GM03348 (cell line): ENCODE measurements around the gene KRTAP10-1.

Experiments used
- DNase-seq: peaks from one replicate; pipeline ENCODE4 v3.0.0; 2012; ENCODE audit warnings: low spot score

Gene KRTAP10-1

DNA sequence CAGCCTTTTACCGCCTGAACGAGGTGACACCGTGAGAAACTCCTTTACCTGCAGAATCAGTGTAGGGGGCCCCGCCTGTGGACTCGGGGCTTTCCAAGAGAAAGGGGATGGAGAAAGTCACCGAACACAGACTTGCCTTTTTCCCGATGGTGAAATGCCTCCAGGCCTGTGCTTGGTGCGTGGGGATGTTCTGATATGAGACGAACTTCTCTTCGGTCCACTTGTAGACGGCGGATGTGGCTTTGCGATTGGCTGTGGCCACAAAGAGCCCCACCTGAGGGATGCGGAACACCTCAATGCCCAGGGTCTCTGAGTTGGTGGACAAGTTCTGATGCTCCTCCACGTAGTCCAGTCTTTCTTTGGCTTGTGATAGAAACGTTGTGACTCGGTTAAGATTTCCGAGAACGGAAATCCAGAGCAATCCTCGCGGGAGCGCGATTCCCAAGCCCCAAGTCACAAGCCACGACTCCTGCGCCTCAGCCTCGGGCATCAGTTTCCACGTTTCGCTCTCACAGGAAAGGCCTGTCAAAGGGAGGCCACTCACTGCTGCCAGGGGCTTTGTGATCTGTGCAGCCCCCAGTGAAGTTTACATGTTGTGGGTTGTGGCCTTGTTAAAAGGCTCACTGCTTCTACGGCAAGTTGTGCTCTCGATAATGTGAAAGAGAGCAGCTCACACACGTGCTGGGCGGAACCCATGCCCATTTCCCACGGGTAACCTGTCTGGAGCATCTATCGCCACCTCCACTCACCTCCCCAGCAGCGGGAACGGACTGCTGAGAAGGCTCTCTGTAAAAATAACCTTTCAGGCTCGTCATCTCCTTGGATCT, 12.6 kb downstream of the KRTAP10-1 start:
- no peak for DNase-seq

DNA sequence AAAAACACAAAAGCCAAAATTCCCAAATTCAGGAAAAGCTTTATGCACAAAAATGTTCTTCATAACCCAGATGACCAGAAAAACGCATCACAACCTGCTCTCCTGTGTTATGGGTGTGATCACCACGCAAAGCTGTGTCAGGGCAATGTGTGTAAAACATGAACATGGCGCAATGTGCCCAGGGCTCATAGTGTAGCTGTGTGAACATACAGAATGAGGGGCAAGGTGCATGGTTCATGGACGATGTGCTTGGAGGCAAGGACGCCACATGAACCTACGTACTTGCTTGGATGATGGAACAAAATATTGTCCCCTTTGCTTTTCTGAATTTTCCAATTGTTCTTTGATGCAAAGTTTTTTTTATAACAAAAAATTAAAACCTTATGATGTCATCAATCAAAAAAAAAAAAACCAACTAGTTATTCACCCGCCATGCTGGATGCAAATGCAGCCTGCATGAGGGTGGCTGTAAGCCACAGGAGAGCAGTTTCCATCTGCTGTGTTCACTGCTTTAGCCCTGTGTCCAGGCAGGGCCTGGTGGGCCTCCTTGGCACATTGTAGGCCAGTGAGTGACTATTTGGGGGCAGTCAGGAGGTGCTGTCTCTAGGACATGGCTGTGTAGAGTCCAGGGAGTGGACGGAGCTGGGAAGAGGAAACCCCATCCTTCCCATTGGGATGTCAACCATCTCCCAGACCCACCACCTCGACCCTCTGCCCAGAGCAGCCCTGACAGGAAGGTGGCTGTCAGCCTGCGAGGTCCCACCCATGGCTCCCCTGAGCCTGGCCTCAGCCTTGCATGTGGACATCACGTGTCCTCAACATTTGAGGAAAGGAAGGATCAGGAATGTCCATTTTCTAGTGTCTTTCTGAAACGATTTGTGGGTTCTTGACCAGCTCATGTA, 13.6 kb downstream of the KRTAP10-1 start:
- DNase-seq, result no peak

DNA sequence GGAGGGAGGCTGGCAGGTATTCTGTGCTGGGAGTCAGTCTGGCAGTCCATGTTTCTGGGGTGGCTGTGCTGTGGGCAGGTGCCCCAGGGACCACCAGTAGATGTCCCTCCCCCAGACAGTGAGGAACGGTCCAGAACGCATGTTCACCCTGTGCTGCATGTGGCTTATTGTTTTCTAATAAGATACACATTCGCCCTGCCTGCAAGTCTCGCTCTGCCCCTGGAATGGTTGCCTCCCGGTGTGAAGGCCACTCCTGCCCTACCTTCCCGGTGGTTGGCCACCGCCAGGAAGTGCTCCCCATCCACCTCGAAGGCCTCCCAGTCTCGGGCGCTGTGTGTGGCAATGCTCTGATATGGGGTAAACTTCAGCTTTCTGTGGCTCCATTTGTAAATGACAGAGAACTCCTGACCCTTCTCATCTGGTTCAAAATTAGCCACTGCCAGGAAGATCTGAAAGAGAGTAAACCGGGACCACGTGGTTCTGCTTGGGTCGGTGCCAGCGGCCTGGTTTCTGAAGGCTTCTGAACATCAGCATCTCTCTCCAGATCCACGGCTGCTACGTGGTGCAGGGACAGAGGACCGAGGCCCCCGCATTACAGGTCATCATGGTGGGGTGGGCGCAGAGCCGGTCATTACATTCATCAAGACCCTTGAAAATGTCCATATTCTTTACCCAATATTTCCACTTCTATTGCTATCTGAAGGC, 14.5 kb downstream of the KRTAP10-1 start:
- DNase-seq, result no peak

DNA sequence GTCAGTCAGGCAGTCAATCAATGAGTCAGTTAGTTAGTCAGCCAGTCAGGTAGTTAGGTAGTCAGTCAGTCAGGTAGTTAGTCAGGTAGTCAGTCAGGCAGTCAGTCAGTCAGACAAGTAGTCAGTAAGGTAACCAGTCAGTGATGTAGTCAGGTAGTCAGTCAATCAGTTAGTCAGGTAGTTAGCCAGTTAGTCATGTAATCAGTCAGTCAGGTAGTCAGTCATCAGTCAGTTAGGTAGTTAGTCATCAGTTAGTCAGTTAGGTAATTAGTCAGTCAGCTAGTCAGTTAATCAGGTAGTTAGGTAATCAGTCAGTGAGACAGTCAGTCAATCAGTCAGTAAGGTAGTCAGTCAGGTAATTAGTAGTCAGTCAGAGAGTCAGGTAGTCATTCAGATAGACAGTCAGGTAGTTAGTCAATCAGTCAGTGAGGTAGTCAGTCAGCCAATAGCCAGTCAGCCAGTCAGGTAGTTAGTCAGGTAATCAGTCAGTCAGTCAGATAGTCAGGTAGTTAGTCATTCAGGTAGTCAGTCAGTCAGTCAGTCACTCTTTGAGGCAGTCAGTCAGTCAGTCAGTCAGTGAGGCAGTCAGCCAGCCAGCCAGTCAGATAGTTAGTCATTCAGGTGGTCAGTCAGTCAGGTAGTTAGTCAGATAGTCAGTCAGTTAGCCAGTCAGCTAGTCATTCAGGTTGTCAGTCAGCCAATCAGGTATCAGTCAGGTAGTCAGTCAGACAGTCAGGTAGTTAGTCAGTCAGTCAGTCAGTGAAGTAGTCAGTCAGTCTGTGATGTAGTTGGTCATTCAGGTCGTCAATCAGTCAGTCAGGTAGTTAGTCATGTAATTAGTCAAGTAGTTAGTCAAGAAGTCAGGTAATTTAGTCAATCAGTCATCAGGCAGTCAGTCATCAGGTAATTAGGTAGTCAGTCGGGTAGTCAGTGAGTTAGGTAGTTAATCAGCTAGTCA, 15.3 kb downstream of the KRTAP10-1 start:
- no peak for DNase-seq

DNA sequence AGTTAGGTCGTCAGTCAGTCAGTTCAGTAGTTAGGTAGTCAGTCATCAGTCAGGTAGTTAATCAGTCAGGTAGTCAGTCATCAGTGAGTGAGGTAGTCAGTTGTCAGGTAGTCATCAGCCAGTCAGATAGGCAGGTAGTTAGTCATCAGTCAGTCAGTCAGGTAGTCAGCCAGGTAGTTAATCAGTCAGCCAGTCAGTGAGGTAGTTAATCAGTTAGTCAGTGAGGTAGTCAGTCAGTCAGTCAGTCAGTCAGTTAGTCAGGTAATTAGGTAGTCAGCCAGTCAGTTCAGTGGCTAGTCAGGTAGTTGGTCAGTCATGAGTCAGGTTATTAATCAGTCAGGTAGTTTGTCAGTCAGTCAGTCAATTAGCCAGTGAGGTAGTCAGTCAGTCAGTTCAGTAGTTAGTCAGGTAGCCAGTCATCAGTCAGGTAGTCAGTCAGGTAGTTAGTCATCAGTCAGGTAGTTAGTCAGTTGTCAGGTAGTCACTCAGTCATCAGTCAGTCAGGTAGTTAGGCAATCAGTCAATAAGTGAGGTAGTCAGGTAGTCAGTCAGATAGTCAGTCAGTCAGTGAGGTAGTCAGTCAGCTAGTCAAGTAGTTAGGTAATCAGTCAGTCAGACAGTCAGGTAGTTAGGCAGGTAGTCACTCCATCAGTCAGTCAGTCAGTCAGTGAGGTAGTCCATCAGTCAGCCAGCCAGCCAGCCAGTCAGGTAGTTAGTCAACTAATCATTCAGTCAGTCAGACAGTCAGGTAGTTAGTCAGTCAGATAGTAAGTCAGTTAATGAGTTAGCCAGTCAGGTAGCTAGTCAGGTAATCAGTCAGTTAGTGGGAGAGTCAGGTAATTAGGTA, 16.2 kb downstream of the KRTAP10-1 start:
- DNase-seq, result no peak

DNA sequence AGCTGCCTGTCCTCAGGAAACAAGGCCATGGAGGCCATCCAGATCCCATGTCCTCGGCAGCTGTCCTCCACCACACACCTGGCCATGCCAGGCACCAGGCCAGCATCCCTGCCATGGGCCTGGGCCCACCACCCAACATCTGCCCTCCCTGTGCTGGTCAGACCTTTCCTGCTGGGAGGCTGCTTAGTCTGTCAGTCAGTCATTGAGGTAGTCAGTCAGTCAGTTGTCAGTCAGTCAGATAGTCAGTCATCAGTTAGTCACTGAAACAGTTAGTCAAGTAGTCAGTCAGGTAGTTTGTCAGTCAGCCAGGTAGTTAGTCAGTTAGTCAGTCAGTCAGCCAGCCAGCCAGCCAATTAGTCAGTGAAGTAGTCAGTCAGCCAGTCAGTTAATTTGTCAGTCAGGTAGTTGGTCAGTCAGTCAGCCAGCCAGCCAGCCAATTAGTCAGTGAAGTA, 17.2 kb downstream of the KRTAP10-1 start:
- DNase-seq, result no peak

DNA sequence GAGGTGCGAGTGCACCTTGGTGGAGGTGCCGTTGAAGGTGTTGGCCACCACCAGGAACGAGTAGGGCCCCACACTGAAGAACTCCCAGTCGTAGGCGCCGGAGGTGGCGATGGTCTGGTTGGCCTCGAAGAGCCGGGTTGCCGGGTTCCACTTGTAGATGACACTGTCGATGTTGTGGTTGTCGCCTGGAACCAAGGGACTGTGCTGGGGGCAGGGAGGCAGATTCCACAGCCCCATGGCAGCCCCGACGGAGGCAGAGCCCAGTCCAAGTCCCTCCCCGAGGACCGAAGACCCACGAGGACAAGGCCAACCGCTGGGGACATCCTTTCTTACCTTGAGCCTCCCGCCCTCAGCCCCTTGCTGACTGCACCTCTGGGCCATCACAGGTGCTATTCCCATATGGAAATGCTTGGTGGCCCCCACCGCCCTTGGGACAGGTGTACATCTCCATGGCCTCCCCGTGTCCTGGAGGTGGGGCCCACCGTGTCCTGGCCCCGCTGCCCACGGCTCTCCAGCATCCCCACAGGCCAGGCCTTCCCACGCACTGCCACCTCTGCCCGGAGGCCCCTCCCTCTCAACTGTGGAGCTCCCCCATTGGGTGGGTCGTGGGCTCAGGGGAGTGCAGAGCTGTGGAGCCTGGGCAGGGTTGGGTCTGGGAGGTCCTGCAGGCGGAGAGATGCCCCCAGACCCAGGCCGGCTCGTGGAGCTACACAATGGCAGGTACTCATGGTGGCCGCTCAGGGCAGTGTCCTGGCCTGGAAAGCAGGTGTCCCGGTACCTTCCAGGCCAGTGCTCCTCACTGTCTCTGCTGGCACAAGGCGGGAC, 17.9 kb downstream of the KRTAP10-1 start:
- DNase-seq, result no peak

DNA sequence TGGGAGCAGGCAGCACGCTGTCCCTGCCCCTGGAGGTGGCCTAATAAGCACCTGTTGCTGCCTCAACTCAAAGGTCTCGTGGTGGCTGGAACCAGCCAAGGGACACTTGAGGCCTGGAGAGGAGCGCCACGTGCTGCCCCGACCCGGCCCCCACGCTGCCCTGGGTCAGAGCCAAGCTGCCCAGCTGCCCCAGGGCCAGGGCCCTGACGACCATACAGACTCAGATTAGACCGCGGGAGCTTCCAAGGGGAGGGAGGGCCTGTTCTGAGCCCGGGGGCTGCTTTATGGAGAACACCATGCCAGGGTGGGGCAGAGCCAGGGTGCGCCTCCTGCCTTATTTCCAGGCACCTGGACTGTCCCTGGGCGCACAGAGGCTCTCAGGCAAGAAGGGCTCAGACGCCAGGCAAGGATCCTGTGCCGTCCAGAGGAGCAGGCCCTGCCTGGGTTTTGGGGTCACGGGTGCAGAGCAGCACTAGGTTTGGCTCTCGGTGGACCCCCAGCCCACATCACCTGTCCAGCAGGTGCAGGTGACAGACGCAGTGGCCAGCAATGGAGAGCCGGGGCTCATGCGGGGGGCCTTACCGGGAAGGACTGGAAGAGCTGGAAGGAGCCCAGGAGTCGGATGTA, 18.6 kb downstream of the KRTAP10-1 start:
- DNase-seq, result no peak

DNA sequence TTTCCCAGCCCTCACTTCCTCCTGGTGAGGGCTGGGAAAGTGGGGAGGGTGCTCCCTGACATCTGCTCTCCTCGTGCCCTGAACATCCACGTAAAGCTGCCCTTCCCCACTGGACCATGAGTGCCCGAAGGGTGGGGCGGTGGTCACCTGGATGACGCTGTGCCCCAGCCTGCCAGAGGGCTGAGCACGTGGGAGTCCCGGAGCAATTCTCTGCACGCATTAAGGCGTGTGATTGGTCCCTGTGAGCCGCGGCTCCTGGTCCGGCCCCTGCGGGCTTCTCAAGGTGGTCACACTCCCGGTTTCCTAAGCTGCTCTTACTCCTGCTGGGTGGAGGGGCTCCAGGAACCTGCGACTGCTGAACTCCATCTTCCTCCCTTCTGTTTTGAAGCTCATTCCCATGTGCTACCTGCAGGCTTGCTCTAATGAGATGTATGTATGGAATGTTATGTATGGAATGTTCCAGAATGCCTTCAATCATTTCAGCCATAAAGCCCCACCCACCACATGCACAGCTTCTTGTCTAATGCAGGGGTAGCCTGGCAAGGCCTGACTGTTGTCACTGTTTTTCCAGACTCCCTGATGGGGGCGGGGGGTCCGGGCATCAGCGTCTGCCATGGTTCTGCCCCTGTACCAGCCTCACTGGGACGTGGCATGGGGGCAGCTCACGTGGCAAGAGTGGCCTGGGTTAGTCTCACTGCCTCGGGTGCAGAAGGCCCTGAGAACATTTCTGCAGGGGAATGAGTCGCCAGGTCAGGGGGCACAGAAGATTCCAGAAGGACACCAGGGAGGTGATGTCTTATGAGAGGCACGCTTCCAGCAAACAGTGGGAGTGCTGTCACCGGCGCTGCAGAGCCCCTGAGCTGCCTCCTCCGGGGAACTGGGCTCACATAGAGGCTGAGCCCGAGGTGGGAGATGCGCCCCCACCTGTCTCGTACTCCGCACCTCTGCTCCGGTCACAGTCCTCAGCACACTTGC, 19.4 kb downstream of the KRTAP10-1 start:
- no peak for DNase-seq

DNA sequence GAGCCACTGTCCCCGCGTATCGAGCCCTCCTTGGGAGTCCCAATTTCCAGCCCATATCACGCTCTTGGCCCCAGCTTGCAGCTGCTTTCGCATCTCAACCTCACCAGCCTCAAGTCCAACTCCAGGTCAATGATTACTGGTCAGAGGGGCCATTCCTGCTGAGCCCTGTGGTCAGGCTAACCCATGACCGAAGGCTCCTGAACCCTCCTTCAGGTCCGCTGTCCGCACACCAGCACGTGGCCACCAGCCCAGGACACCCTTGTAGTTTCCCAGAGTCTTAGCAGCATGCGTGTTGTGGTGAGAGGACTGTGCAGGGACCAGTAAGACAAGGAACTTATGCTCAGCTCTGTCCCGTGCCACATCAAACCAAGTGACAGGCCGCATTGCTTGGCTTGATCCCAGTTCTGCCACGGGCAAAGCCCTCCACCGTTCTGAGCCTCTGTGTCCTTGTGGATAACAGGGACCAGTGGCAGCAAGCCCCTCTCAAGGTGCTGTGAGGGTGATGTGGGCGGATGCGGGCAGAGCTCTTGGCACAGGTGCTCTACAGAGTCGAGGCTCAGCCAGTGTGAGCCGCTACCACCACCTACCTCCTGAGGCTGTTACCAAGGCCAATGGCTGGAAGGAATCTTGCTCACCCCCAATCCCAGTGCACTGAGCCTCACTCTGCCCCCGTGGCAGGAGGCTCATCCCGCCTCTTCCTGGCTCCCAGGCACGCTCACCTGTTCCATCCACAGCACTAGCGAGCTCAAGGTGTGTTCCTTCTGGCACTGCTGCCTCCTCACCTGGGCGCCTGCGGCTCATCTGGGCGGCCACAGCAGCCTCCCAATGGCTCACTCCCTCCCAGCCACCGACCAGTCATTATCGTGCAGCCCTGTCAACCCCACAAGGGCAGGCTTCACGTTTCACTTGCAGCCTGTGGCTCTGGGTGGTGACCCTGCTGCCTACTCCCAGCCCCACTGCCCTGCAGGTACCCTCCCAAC, 20.4 kb downstream of the KRTAP10-1 start:
- no peak for DNase-seq

DNA sequence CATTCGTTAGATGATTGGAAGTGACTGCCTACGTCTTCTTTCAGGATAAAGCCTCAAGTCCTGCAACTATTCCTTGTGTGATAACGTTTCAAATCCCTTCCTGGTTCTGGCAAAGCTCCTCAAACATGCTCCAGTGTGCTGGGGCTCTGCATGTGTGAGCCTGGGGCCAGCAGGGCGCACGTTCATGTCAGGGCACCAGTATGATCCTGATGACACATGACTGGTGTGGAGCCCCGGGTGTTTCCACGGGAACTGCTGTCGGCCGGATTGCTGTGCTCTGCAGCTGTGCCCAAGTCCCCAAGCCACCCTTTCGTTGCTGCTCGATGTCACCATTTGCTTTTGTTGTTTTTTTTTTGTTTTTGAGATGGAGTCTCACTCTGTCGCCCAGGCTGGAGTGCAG, 21.3 kb downstream of the KRTAP10-1 start:
- DNase-seq, result no peak

DNA sequence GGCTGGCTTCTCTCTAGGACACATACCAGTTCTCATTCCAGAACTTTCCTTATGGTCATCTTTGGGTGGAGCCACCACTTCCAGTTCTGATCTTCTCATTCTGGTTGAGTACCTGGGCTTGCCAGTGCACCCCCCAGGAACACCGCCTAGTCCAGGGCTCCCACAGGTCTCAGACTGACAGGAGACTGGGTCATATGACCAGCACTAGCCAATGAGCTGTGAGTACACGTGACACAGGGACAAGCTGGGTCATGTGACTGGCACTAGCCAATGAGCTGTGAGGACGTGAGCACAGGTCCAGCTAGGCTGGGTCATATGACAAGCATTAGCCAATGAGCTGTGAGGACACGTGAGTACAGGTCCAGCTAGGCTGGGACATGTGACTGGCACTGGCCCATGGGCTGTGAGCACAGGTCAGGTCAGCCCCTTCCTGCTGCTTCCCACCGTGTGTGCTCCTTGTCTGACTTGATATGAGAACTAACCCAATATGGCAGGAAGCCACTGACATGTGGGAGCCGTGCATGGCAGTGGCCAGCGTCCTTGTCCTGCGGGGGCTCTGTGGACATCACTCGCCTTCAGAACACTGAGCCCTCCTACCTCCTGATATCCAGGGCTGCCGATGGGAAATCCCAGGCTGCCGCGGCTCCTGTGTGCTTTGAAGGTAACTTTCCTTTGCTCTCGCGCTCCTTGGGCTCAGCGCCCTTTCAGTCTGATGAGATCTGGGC, 22.7 kb downstream of the KRTAP10-1 start:
- no peak for DNase-seq

DNA sequence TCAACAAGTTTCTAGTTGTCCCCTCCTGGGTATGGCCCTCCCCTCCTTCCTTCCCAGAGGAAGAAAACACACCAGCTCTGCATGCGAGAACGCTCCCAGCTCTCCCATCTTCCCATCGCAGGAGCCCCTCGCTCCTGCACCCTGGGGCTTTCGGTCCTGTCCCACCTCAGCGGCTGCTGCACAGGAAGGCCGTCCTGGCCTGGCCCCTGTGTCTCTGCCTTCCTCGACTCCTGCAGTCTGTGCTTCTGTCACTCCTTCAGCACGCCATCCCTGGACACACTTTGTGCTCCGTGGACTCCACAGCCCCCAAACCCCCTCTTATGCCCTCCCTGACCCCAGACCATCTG, 23.2 kb downstream of the KRTAP10-1 start:
- no peak for DNase-seq

DNA sequence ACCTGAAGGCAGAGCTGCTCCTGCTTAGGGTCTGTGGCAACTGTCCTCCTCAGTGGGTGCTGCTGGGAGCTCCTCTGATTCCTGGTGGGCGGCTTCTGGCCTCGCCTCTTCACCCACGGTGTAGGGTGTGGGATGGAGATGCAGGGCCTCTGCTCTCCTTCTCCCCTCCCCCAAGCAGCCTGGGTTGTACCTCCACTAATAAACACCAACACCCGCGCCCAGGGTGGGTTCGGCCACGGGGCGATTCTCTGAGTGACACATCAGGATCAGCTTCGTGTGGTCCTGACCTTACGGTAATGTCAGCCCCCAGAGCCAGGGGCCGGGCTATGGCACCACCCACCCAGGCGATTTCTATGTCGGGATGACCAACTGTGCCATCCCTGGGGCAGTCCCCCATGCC, 23.7 kb downstream of the KRTAP10-1 start:
- DNase-seq, result no peak

DNA sequence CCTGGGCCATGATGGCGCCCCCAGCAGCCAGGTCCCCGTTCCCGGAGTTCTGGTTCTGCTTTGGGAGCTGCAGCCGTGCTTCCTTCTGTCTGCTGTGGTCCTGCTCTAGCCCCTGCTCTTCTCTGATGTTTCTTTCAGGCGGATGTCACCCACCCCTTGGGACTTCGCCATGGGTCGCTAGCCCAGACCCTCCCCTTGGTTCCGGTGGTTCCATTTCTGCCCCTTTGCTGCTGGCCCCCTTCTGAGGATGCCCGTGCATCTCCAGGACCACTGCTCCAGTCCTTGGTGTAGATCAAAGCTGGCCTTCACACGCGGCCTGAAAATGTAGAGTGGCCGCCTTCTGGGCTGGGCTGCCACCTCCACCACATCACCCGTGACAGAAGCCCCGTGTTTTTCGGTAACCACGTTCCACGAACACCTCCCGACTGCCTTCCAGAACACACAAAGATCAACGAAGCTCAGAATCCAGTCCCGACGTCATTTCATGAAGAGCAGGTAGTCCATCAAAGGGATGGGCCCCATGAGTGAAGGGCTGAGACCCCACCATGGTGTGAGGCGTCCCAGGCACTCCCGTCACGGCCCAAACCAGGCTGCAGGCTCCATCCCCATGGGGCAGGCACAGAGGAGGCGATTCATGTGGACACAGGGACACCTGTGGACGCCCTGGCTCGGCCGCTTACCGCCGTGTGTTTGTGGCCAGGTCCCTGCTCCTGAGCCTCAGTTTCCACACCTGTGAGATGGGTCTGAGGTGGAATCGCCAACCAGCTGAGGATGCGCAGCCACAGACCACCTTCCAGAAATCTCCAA, 24.4 kb downstream of the KRTAP10-1 start:
- DNase-seq, result no peak
